GM04503 (cell line): Measurements from ENCODE around the gene TLR4.

Source experiments
- DNase-seq: peaks from one replicate; pipeline ENCODE4 v3.0.0-alpha.2; 2012; ENCODE audit warnings: low read depth

TLR4 gene

DNA sequence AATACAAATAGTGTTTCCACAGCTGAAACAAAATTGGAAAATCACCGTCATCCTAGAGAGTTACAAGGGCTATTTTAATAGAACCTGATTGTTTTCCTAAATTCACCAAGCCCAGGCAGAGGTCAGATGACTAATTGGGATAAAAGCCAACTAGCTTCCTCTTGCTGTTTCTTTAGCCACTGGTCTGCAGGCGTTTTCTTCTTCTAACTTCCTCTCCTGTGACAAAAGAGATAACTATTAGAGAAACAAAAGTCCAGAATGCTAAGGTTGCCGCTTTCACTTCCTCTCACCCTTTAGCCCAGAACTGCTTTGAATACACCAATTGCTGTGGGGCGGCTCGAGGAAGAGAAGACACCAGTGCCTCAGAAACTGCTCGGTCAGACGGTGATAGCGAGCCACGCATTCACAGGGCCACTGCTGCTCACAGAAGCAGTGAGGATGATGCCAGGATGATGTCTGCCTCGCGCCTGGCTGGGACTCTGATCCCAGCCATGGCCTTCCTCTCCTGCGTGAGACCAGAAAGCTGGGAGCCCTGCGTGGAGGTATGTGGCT lies at the start of gene TLR4:
Gene TLR4 (plus strand): TSS at position 380 of the 552 bp plus-strand sequence. CDS start 70 bp downstream, at position 450.
- peak; percentile 51 for DNase-seq

DNA sequence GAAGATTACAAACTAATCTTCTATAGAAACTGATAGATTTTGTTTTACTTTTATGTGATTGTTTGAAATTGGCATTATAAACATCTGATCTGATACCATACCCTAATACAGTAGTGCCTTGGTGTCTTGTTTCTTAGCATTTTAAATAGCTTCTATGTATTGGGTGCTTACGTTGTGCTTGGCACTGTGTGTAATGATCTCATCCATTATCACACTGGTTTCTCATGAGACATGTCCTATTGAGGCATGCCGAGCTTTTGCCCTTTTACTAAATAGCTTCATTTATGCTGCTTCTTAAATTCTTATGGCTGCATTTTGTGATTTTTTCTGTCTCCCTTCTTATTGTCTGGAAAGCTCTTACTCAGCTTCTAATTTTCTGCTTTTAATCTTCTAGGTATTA lies 48.2 kb upstream of the TLR4 start:
- no peak for DNase-seq

DNA sequence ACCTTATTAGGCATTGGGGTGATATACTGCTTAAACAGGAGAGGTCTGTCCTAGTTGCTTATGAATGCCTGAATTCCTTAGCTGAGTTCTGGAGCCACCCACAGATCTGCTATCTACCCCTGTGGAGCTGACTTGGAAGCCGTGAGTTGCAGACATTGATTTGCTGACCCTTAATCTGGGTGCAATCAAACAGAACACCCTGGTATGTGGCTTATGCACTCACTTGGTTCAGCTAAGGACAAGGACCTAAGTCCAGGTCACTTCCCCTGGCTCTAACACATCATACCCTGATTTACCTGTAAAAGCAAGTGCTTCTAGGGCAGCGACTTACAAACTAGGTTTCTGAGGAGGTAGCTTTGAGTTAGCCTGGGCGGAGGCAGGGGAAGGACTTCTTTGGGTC lies 41.6 kb upstream of the TLR4 start:
- DNase-seq = no peak

DNA sequence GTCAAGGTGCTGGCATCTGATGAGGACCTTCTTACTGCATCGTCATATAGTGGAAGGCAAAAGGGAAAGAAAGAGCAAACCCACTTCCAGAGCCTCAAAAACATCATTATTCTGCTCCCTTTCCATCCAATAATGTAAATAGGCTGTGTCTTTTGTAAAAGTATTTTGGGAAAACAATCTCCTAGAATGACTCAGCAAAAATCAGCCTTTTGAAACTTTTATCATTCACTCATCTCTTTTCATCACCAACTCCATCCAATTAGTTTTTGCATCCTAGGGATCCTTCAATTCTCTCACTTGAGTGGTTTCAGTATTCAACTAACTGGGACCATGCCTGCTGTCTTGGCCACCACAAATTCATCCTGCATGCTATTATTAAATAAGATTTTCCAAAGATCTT lies 39.8 kb upstream of the TLR4 start:
- DNase-seq = no peak

DNA sequence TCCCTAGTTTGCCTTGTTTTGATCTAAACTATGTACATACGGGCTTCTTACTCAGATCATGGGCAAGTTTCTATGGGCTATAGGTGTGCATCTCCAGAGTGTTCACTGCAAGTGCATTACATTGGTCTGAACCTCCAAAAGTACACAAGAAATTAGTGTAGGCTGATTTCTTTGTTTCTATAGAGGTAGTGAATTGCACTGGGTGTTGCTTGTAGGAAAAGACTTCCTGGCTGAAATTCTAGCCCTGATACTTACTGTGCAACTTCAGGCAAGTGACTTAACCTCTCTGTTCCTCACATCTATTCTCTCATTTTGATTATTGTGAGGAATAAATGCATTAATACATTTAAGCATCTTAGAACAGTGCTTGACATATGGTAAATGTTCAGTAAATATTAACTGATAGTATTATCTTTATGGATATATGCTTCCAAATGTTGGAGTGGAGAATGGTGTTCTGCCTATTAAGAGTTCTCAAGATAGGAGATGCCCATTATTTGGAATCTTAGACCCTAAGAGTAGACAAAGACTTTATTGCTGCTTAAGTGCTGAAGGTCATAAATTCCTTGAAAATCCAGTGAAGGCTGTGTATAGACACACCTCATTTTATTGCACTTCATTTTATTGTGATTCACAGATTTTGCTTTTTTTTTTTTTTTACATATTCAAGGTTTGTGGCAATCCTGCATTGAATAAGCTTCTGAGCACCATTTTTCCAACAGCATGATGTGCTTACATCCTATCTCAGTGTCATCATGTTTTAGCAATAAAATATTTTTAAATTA lies 38.4 kb upstream of the TLR4 start:
- DNase-seq = no peak

DNA sequence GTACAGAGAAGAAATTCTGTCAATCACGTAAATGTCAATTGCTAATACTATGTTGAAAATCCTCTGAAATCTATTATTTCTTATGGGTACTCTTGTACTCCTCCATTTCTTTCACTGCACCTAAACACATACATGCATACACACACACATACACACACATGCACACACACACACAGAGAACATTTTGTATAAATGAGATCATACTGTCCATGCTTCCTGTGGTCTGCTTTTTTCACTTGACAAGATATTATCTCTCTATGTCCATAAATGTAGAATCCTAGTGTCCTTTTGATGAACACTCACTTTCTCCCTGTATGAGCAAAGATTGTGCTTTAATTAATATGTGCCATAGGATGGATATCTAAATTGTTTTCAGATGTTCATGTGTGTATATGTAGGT lies 32.7 kb upstream of the TLR4 start:
- DNase-seq = no peak

DNA sequence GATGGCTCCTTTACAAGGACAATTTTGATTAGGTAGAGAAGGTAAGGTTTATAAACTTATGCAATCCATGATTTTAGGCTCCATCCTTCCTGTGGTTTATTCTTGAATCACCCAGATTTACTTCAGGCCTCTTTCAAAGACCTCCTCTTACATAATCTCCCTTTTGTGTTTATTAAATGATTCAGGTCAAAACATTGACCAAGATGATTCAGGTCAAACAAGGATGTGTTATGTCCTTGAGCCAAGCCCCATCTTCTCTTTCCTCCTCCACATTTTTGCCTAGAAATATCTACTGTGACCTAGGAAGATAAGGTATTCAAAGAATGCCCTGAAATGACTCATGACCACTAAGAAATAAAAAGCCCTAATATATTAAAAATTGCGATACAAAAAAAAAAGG lies 31.8 kb upstream of the TLR4 start:
- peak; percentile 56 for DNase-seq

DNA sequence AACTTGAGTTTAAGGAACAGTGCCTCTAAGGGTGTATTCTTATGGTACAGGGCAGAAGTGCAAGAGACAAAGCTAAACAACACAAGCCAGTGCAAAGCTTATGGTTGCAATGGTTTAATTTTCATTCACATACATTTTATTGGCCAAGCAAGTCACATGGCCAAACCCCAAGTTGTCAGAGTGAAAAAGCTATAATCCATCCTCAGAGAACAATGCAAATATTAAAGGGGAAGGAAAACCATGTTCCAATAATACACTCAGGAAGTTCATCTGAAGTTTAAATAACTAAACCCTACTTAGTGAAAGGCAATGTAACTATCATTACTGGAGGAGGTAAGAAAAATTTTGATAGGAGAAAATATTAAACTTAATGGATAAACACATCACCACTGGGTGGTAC lies 26.6 kb upstream of the TLR4 start:
- DNase-seq = no peak

DNA sequence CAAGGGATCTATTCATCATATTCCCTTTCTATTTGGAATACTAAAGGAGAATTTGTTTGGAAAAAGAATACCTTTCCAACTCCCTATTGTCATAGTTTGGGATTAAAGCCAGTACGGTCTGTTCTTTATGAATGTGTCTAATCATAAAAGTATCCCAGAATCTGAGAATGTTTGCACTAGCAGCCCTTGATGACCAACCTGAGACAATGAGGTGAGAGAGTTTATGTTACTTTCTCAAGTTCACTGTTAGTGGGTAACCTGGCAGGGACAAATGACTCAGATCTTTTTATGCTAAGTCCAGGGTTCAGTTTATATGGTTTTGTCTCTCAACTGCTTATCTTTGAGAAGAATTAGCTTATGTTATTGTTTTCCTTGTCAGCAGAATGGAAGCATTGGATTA lies 25.3 kb upstream of the TLR4 start:
- no peak for DNase-seq

DNA sequence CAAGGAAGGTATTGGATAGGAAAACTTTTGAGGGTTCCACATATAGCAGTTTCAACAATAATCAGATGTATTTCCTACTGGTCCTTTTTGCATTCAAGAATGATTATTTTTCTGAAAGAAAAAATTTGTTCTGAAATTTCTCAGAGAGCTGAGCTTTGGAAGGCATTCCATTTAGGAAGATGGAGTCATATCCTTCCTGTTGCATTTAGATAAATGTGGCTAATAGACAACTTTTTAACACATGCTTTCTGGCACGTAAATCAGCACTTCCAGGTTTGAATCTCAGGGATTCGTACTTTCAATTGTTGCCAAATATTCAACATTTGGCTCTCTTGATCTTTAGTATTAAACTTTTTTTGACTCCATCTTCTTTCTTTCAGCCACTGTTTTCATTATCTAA lies 24.8 kb upstream of the TLR4 start:
- no peak for DNase-seq

DNA sequence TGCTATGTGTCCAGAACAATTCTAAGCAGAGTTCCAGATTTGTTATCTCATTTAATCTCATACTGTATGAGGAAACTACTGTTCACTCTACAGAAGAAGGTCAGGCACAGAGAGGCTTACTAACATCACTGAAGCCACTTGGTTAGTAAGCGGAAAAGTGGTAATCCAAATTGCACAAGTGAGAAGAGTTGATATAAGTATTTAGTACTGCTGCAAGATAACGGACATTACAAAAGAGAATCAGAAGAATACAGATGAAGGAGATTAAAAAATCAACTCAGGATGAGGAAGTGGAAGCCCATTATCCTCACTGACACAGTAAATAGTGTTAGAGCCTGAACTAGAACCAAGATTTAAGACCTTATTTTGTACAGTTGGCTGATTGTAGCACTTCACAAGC lies 22.3 kb upstream of the TLR4 start:
- DNase-seq = no peak

DNA sequence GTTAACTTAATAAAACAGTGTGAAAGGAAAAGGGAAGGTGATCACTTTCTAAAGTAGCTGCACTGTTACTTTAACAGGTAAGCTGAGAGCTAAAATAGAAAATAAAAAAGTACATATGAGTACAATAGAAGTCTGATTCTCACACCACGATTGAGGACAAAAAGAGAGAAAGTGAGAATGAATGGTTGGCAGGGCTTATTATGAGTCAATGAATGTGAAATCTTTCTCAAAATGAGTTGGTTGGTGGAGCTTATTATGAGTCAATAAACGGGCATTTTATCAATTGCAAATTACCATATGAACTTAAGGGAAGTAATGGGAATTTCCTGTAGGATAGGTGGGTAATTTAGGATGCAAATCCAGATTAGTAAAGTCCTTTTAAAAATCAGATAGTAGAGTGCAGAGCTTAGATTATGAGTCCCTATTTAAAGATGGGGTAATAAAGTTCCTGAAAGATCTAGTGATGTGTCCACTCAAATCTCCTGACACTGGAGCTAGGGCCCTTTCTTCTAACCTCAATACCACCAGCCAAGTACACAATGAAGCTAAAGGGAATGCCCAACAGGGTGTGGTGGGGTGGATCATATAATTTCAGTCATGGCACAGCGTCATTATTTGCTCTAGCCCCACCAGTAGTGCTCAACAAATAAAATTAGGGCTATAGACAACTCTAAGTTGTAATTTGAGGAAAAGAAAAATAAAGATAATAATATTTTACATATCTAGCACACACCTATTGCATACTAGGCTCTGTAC lies 21.1 kb upstream of the TLR4 start:
- DNase-seq = no peak

DNA sequence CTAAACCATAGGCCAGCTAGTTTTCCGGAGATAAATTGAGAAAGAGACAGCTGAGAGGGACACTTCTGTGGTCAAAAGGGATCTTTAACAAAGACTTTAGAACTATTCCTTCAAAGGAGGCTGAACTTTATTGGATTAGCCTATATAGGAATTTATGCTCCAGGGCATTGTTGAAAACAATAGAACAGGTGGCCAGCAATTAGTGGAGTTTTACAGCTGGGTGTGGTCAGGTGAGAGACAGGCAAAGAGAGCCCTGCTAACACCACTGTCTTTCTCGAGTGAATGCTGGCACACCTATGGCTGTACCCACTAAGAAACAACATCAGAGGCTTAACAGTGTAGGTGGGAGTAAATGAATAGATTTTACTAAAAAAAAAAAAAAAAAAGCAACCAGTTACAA lies 16.7 kb upstream of the TLR4 start:
- DNase-seq = no peak

DNA sequence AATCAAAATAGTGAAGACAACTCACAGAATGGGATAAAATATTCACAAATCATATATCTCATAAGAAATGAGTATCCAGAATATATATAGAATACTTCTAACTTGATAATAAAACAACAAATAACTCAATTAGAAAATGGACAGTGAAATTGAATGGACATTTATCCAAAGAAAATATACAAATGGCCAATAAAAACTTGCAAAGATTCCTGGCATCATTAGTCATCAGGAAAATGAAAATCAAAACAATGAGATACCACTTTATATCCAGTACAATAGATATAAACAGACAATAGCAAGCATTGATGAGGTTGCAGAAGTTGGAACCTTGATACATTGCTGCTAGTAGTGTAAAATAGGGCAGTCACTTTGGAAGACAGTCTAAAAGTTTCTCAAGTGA lies 12.8 kb upstream of the TLR4 start:
- DNase-seq = no peak

DNA sequence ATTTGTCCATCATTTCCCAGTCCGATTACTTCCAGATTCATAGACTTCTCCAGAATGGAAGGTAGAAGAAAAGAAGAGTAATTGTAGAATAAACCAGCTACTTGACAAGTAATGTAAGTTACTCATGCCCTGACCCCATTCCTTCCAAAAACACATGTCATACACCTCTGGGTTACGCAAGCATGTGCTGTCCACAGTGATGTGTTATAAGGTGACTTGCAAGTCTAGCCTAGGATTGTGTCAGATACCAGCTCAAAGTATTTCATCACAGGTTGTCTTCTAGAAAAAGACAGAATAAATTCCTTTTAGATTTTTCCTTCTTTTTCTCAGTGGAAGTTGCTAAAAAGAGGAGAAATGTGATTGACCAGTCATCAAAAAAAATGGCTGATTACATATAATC lies 8.0 kb upstream of the TLR4 start:
- DNase-seq = no peak

DNA sequence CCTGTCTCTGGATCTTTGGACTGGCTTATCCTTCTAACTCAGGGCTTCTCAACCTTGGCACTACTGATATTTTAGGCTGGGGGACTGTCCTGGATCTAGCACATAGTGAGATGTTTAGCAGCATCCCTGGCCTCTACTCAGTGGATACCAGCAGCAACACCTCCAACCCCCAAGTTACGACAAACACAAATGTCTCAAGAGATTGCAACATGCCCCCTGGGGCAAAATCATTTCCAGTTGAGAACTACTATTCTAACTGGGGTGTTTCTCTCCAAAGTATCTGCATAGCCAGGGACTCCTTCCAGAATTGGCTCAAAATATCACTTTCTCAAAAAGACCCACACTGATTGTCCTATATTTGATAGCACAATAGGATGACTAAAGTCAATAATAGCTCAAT lies 7.2 kb upstream of the TLR4 start:
- DNase-seq = no peak

DNA sequence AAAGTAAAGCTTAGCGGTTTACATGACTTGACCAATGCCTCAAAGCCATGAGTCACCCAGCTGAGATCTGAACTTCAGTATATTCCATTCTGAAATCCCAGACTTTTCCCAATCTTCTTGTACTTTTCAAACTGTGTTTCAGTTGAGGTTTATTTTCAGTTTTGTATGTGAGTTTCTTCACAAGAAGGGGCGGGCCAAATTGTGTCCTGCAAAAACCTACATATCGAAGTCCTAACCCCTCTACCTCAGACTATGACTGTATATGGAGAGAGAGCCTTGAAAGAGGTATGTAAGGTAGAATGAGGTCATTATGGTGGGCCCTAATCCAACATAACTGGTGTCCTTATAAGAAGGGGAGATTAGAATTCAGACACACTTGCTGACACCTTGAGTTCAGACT lies 666 bp upstream of the TLR4 start:
- DNase-seq = no peak

DNA sequence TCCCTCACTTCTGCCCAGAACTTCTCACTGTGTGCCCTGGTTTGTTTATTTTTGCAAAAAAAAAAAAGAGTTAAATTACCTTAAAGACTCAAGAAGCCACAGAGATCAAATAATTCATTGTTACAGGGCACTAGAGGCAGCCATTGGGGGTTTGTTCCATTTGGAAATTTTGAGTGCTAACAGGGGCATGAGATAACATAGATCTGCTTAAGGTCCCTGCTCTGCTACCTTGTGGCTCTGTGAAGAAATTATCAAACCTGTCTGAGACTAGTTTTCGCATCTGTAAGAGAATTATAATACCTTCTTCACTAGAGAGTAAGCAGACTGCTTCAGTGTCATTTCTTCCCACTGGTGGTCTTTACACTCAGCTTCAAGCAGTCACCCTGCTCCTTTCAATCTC lies 394 bp downstream of the TLR4 start:
- no peak for DNase-seq

DNA sequence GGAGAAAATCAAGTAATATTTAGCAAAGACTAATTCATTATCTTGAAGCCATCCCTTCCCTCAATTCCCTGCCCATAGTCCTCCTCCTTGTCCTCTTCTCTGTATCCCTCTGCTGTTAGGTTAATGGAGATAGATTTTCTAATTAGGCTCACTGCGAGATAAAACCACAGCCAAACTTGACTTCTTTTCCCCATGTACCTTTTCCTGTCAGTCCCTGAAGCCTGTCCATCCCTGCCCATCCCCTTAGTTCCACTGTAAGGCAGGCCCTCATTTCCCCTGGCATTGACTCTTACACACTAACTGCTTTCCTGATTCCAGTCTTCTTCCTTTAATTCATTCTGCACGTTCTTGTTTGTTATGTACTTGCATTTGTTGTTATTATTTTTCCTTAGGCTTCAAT lies 1.2 kb downstream of the TLR4 start:
- DNase-seq = no peak

DNA sequence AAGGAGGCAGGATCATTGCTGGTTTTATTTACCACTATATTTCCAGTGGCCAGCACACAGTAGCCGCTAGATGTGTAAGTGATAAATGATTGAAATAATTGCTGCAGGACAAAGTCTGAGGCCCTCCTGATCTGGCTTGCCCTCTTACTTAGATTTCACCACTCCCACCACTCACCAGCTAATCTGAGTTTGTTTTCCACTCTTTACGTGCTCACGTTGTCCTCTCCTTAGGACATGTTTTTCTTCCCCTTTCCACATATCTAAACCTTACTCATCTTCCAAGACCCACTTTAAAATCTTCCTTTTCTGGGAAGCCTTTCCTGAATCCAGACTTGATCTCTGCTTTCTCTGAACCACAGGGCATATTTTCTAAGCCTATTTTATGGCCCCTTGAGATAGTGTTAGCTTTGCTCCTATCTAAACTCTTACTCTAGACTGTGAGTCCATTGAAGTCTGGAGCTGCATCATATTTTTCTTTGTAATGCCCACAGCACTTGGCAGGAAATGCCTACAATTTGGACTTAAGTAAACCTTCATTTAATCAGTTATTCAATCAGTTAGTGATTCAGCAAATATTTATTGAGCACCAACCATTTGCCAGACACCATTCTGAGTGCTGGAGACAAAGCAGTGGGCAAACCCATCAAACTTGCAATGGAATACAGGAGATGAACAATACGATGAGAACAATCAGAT lies 2.4 kb downstream of the TLR4 start:
- DNase-seq = no peak

DNA sequence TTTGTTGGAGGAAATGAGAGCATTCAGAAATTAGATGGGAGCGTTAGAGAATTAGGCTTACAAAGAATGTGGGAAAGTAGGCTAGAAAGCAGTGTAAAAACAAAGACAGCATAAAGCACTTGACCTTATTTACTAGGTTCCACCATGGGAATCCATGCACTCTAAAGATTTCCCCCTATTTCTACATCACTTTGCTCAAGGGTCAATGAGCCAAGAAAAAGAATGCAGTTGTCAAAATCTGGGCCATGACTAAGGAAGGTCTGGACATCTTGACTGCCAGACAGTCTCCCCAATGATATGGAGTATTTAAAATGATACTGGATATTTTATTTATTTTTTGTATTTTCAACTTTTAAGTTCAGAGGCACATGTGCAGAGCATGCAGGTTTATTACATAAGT lies 3.4 kb downstream of the TLR4 start:
- no peak for DNase-seq

DNA sequence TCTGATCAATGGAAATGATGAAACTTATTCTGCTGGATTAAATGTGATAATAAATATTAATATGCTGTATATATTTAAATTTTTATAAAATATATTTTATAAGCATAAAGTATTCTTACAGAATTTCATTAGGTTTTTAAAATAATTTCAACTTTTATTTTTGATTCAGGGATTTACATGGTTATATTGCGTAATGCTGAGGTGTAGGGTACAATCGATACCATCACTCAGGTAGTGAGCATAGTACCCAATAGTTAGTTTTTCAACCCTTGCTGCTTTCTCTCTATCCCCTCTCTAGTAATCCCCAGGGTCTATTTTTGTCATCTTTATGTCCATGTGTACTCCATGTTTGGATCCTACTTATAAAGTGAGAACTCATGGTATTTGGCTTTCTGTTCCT lies 5.7 kb downstream of the TLR4 start:
- DNase-seq = no peak

DNA sequence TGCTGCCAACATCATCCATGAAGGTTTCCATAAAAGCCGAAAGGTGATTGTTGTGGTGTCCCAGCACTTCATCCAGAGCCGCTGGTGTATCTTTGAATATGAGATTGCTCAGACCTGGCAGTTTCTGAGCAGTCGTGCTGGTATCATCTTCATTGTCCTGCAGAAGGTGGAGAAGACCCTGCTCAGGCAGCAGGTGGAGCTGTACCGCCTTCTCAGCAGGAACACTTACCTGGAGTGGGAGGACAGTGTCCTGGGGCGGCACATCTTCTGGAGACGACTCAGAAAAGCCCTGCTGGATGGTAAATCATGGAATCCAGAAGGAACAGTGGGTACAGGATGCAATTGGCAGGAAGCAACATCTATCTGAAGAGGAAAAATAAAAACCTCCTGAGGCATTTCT lies 10.1 kb downstream of the TLR4 start:
- no peak for DNase-seq
